Sigmoid colon (tissue), 4 donors: ENCODE measurements around the gene MAD2L1BP.

Experiments used
- EP300 ChIP-seq, 4 donors: sonication (generic); formaldehyde crosslinking; IDR thresholded peaks; one replicate each; pipeline ENCODE4 v1.6.1; 2017; ENCODE audit warnings: antibody characterized with exemption in 4 of 4
- TF ChIP-seq, protein P1 (sequence below), 4 experiments: fragments of 450-650 bp in 3 of 4; fragments of 200-600 bp in 1 of 4; IDR thresholded peaks; one replicate each; pipeline ENCODE4 v1.5.1; 2016 to 2019; ENCODE audit warnings: antibody characterized with exemption in 4 of 4, mild to moderate bottlenecking in 3 of 4, moderate library complexity in 2 of 4

DNA sequence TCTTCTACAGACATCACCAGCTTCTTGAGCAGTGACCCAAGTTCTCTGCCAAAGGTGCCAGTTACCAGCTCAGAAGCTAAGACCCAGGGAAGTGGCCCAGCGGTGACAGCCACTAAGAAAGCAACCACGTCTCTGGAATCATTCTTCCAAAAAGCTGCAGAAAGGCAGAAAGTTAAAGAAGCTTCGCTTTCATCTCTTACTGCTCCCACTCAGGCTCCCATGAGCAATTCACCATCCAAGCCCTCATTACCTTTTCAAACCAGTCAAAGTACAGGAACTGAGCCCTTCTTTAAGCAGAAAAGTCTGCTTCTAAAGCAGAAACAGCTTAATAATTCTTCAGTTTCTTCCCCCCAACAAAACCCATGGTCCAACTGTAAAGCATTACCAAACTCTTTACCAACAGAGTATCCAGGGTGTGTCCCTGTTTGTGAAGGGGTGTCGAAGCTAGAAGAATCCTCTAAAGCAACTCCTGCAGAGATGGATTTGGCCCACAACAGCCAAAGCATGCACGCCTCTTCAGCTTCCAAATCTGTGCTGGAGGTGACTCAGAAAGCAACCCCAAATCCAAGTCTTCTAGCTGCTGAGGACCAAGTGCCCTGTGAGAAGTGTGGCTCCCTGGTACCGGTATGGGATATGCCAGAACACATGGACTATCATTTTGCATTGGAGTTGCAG lies 21.8 kb upstream of the MAD2L1BP start:
- no peak for TF ChIP-seq EP300 (IDR thresholded peaks at IDR 0.05)
- TF ChIP-seq, protein P1, sequence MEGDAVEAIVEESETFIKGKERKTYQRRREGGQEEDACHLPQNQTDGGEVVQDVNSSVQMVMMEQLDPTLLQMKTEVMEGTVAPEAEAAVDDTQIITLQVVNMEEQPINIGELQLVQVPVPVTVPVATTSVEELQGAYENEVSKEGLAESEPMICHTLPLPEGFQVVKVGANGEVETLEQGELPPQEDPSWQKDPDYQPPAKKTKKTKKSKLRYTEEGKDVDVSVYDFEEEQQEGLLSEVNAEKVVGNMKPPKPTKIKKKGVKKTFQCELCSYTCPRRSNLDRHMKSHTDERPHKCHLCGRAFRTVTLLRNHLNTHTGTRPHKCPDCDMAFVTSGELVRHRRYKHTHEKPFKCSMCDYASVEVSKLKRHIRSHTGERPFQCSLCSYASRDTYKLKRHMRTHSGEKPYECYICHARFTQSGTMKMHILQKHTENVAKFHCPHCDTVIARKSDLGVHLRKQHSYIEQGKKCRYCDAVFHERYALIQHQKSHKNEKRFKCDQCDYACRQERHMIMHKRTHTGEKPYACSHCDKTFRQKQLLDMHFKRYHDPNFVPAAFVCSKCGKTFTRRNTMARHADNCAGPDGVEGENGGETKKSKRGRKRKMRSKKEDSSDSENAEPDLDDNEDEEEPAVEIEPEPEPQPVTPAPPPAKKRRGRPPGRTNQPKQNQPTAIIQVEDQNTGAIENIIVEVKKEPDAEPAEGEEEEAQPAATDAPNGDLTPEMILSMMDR (IDR thresholded peaks at IDR 0.05): no peak
